ENCODE measurements around the gene SOD1.
"Not testable (repeated sequence)": the region's sequence is repeated elsewhere in the genome, so short reads cannot be mapped to it uniquely, and the experiment has no call there.

Gene SOD1

GRCh38 chr21:31654821-31655580 lies 4.5 kb upstream of the SOD1 start:
- DNase-seq (ENCODE audit: low read depth), result not testable (repeated sequence)

DNA sequence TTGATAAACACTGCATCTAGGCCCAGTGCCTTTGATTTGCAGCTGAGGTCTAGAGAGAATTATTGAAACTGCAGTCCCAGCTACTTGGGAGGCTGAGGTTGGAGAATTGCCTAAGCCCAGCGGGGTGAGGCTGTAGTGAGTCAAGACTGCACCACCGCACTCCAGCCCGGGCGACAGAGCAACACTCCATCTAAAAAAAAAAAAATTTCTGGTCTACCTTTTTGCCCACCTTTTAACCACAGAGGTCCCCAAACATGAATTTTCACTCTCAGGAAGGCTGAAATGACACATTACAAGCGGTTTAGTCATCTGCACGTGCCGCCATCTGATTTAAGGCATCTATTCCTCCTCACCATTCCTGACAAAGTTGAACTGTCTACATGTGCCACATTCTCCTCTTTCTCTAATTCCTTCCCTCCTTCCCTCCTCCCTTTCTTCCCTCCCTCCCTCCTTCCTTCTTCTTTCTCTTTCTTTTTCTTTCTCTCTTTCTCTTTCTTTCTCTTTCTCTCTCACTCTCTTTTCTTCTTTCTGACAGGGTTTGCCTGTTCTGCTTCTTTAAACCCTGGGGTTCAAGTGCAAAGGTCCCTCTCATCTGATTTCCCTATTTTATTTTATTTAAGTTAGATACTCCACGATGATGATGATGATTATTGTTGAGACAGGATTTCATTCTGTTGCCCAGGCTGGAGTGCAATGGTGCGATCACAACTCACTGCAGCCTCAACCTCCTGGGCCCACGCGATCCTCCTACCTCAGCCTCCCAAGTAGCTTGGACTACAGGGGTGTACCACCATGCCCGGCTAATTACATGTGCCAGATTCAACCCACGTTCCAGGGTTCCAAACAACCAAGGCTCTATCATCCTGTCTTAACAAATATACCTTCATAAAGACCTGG lies 3.0 kb upstream of the SOD1 start:
- DNase-seq (ENCODE audit: low read depth), result peak; percentile 28

- no peak for DNase-seq (ENCODE audit: low read depth)
Measured at GRCh38 chr21:31658053-31658452, 1.4 kb upstream of the SOD1 start.

- DNase-seq (ENCODE audit: low read depth), result no peak
Measured at GRCh38 chr21:31659286-31659535, 282 bp upstream of the SOD1 start.

DNA sequence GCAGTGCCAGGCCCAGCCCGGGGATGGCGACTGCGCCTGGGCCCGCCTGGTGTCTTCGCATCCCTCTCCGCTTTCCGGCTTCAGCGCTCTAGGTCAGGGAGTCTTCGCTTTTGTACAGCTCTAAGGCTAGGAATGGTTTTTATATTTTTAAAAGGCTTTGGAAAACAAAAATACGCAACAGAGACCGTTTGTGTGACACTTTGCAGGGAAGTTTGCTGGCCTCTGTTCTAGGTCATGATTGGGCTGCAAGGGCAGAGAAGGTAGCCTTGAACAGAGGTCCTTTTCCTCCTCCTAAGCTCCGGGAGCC lies 719 bp downstream of the SOD1 start:
- DNase-seq (ENCODE audit: low read depth), result no peak

DNA sequence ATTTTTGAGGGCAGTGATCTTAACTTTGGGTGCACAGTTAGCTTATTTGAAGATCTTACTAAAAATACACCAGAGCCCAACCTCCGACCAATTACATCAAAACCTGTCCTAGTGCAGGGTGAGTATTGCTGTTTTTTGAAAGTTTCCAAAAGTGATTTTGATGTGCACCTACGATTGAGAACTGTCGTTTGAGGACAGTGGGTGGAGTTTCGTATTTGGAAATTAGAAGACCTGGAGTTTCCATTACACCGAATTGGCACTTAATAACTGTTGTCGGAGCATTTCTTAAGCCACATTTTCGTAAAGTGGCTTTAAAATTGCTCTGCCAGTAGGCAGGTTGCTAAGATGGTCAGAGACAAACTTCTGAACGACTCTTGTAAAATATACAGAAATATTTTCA lies 1.1 kb downstream of the SOD1 start:
- DNase-seq (ENCODE audit: low read depth), result no peak

GRCh38 chr21:31663584-31664249 lies 4.2 kb downstream of the SOD1 start:
- DNase-seq (ENCODE audit: low read depth), result no peak

DNA sequence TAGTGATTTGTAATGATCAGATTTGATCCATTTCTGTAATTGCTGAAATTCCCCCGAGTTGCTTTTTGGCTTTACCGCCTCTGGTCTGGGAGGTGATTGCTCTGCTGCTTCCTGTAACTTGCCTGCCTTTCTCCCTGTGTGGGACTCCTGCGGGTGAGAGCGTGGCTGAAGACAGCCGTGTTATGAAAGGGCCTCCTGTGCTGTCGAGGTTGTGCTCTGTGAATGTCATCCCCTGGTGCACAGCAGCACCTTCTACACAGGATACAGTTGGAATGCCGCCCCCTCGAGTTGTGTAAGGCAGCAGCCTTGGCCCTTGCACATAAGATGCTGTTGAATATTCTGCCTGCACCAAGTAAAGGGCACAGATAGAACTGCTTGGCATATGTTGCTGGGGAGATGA lies 5.9 kb downstream of the SOD1 start:
- DNase-seq (ENCODE audit: low read depth), result no peak

DNA sequence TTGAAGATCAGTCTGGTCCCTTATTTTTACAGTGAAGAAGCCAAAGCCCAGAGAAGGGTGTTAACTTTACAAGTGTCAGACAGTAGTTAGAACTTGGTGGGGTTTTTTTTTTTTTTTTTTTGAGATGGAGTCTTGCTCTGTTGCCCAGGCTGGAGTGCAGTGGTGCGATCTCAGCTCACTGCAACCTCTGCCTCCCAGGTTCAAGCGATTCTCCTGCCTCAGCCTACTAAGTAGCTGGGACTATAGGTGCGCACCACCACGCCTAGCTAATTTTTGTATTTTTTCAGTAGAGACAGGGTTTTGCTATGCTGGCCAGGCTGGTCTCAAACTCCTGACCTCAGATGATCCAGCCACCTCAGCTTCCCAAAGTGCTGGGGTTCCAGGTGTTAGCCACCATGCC lies 6.4 kb downstream of the SOD1 start:
- not testable (repeated sequence) for DNase-seq (ENCODE audit: low read depth)

- DNase-seq (ENCODE audit: low read depth), result no peak
Measured at GRCh38 chr21:31666445-31667010, 7.0 kb downstream of the SOD1 start.

- no peak for DNase-seq (ENCODE audit: low read depth)
Measured at GRCh38 chr21:31667132-31667531, 7.6 kb downstream of the SOD1 start.

- DNase-seq (ENCODE audit: low read depth), result no peak
Measured at GRCh38 chr21:31667639-31668038, 8.1 kb downstream of the SOD1 start.

GRCh38 chr21:31668651-31669491 lies 9.4 kb downstream of the SOD1 start:
- no peak for DNase-seq (ENCODE audit: low read depth)

GRCh38 chr21:31670070-31670469 lies 10.6 kb downstream of the SOD1 start:
- DNase-seq (ENCODE audit: low read depth), result no peak

- DNase-seq (ENCODE audit: low read depth), result no peak
Measured at GRCh38 chr21:31671146-31671716, 11.7 kb downstream of the SOD1 start.

GRCh38 chr21:31671931-31672330 lies 12.4 kb downstream of the SOD1 start:
- DNase-seq (ENCODE audit: low read depth), result no peak

- no peak for DNase-seq (ENCODE audit: low read depth)
Measured at GRCh38 chr21:31673321-31673912, 13.9 kb downstream of the SOD1 start.

DNA sequence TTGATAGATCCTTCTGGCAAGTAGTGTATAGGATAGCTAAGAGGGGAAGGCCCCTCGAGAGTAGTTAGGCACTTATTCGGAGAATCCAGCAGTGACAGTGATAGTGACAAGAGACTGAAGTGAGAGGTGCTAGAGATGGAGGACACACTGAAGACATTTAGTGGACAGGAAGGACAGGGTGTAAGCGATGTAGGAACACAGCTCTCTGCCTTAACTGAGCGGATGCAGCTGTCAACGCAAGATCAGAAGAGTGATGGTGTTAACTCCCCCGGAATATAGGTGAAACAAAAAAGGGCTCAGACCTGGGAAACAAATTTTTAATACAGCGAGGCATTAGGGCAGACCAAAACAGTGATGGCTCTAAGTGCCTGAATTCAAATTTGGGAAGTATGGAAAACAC lies 15.8 kb downstream of the SOD1 start:
- DNase-seq (ENCODE audit: low read depth), result no peak

- DNase-seq (ENCODE audit: low read depth), result no peak
Measured at GRCh38 chr21:31675960-31676359, 16.5 kb downstream of the SOD1 start.

DNA sequence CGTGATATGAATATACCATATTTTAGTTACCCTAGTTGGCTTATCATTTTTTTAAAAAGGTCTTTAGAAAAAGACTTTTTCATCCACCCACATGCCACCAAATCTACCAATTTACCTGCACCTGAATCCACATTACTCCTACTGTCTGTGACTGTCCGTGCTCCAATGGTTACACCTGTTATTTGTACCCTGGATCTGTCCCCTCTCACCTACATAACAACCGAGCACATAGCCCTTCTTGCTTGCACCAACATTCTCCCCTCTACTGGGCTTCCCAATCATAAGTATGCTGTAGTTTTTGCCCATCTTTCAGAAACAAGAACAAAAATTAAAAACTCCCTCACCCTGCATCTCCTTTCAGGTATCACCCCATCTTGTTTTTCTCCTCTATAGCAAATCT lies 17.6 kb downstream of the SOD1 start:
- no peak for DNase-seq (ENCODE audit: low read depth)

DNA sequence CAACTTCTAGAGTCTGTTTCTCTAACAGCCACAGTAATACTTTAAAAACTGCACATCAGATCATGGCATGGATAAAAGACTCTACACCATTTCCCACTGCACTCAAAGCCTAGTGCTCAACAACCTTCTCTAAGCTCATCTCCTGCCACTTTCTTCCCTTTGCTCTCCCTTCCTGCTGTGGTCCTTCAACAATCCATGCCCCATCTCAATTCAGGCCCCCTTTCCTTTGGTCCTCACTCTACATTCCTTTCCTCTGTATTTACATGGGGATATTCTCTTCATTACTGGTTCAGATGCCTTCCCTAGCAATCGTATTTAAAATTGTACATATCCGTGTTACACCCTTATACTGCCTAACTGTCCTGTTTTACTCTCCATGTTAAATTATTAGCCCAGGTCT lies 19.0 kb downstream of the SOD1 start:
- no peak for DNase-seq (ENCODE audit: low read depth)
